Endodermal cell (in vitro differentiated cells): ENCODE measurements around the gene KIF25. TPM values are rescaled to one million over a fixed set of nuclear protein-coding genes. Genes with fewer than 3 reads are reported as not detected.

ENCODE experiments used
- DNase-seq: peaks from one replicate; pipeline ENCODE4 v3.0.0-alpha.2; 2017
- H3K27ac ChIP-seq: 2 replicates; pipeline ENCODE4 v1.5.1; 2013; ENCODE audit warnings: mild to moderate bottlenecking, low read depth, low read length, moderate library complexity
- H3K27me3 ChIP-seq: 2 replicates; pipeline ENCODE4 v1.6.1; 2013; ENCODE audit warnings: mild to moderate bottlenecking, low read length, moderate library complexity; ENCODE audit not compliant: insufficient read depth, control insufficient read depth, poor library complexity, severe bottlenecking
- H3K36me3 ChIP-seq: 2 replicates; pipeline ENCODE4 v1.7.0; 2013; ENCODE audit warnings: mild to moderate bottlenecking, low read length, moderate library complexity; ENCODE audit not compliant: control insufficient read depth, insufficient read depth
- H3K4me1 ChIP-seq: one replicate; pipeline ENCODE4 v1.7.0; 2013; ENCODE audit warnings: low read length; ENCODE audit not compliant: control insufficient read depth, insufficient read depth
- H3K4me3 ChIP-seq: 2 replicates; pipeline ENCODE4 v1.5.1; 2013; ENCODE audit warnings: mild to moderate bottlenecking, low read length, moderate library complexity
- H3K9ac ChIP-seq: 2 replicates; pipeline ENCODE4 v1.6.1; 2013; ENCODE audit warnings: mild to moderate bottlenecking, low read length, moderate library complexity; ENCODE audit not compliant: poor library complexity, severe bottlenecking; ENCODE audit errors: extremely low read depth
- H3K9me3 ChIP-seq: 2 replicates; pipeline ENCODE4 v1.6.1; 2013; ENCODE audit warnings: mild to moderate bottlenecking, low read length, moderate library complexity; ENCODE audit not compliant: control insufficient read depth
- H3K27ac Mint-ChIP-seq: 2 replicates; pipeline ENCODE4 v1.8.0; 2020; ENCODE audit warnings: mixed read lengths
- H3K27me3 Mint-ChIP-seq: 2 replicates; pipeline ENCODE4 v1.8.0; 2021; ENCODE audit warnings: mild to moderate bottlenecking, mixed read lengths; ENCODE audit not compliant: insufficient read depth
- H3K36me3 Mint-ChIP-seq: 2 replicates; pipeline ENCODE4 v1.8.0; 2020; ENCODE audit warnings: low read depth, mixed read lengths
- H3K4me1 Mint-ChIP-seq: 2 replicates; pipeline ENCODE4 v1.8.0; 2020; ENCODE audit warnings: mixed read lengths
- H3K4me3 Mint-ChIP-seq: 2 replicates; pipeline ENCODE4 v1.8.0; 2020; ENCODE audit warnings: mild to moderate bottlenecking, moderate library complexity, mixed read lengths
- H3K9me3 Mint-ChIP-seq: 2 replicates; pipeline ENCODE4 v1.8.0; 2020; ENCODE audit warnings: mild to moderate bottlenecking, mixed read lengths
- CTCF ChIP-seq: fragments of 200-600 bp; sonication (generic); conservative IDR thresholded peaks from 2 replicates; pipeline ENCODE4 v1.5.0; 2021; ENCODE audit warnings: antibody characterized with exemption, mild to moderate bottlenecking
- WGBS, 2 experiments: methylation state at CpG; one replicate each; pipeline versions ENCODE4 v1.1.5 to v1.1.7; 2013; ENCODE audit warnings: missing lambda C conversion rate in 2 of 2, mixed read lengths in 1 of 2; ENCODE audit not compliant: insufficient coverage in 1 of 2, insufficient read length in 1 of 2; 5-methylcytosine and 5-hydroxymethylcytosine counted together
- total RNA-seq, 2 donors: library from RNA; stranded (reverse); fragmentation: NEBNext Ultra II Directional in 1 of 2; extraction: Animal tissue kit (Norgen Biotek cat#: 25700) in 1 of 2; gene quantifications; 2 replicates in 1 of 2; 3 replicates in 1 of 2; pipeline ENCODE4 v1.2.1, GENCODE V29; 2021

Gene KIF25
- total RNA-seq, 2 donors from 2014 or later: 1.3 TPM; not detected in 1

DNA sequence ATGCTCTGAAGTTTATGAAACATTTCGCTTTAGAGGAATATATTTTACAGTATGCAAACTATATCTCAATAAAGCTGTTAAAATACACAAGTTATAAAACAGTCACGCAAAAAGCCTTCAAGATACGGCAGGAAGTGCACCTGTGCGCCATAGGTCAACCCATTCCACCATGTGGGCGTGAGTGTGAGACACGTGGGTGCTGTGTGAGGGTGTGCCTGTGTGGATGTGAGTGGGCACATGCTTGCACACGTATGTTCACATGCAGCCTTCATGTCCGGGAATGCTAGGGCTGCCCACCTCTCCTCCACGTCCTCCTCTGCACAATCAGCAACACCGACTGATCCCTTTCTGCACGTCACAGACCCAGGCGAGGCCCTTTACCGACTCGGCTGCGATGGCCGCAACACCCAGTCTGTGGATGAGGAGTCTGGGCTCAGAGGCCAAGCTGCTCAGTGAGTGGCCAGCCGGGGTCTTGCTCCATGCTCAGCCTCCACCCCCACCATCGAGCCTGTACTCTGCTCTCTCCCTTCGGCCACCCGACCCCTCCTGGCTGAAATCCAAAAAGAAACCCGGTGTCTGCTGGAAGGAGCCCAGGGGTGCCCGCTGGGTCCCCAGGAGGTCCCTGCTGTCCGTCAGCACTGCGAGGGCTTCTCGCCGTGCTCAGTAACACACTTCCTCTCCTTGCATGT lies 84.5 kb downstream of the KIF25 start:
- H3K4me1 Mint-ChIP-seq: peaks cover 7% of the 10 kb centered on the region
- Histone ChIP-seq H3K27me3 (no peaks in the 10 kb centered on the region), H3K9ac (no peak overlapping the region), H3K4me3 (no peak overlapping the region), H3K36me3 (no peaks in the 10 kb centered on the region), H3K27ac (no peak overlapping the region), H3K9me3 (no peaks in the 10 kb centered on the region), H3K4me1 (peaks cover 2% of the 10 kb centered on the region)
- H3K27me3 Mint-ChIP-seq: no peaks in the 10 kb centered on the region
- no peaks in the 10 kb centered on the region for H3K36me3 Mint-ChIP-seq
- no peak for TF ChIP-seq CTCF
- 94 to 95% methylated on average over 18 to 26 of the region's 26 CpGs for WGBS, 2 experiments
- DNase-seq: no peak
- H3K27ac Mint-ChIP-seq: no peak overlapping the region
- no peaks in the 10 kb centered on the region for H3K9me3 Mint-ChIP-seq
- H3K4me3 Mint-ChIP-seq: no peak overlapping the region

DNA sequence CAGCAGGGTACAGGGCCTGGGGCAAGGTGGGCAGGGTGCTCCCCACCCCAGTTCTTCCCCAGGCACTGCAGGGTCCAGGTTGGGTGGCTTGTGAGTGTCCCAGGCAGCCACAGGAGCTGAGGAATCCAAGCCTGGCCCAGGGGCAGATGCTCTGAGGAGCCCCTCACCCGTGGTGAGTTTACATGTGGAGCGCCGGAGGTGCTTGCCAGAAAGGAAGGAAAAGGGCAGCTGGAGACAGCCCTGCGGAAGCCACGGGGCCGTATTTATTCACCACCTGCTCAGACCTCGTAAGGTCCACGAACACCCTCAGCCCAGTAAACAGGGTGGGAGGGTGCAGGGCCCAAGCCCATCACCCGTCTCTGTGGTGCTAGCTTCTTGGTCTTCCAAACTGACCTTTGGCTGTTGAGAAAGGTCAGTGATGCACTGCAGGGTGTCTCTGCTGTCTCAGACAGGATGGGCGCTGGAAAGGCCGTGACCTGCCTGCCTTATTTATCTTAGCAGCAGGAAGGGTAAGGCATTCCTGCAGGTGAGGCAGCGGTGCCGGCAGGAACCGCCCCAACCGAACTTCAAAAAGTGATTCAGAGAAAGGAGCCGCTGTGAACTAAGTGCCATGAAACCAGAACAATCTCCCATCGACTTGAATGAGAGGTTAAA lies 85.5 kb downstream of the KIF25 start:
- DNase-seq: no peak
- TF ChIP-seq CTCF: no peak
- Histone ChIP-seq H3K27ac (no peak overlapping the region), H3K9me3 (no peaks in the 10 kb centered on the region), H3K4me1 (peaks cover 5% of the 10 kb centered on the region), H3K9ac (no peak overlapping the region), H3K36me3 (no peaks in the 10 kb centered on the region), H3K4me3 (no peak overlapping the region), H3K27me3 (no peaks in the 10 kb centered on the region)
- WGBS, 2 experiments: 75 to 80% methylated on average over 14 to 17 of the region's 17 CpGs
- Mint-ChIP-seq H3K27ac (no peak overlapping the region), H3K27me3 (no peaks in the 10 kb centered on the region), H3K36me3 (no peaks in the 10 kb centered on the region), H3K4me3 (no peak overlapping the region), H3K9me3 (no peaks in the 10 kb centered on the region), H3K4me1 (peaks cover 9% of the 10 kb centered on the region)

GRCh38 chr6:168083514-168083885 lies 86.0 kb downstream of the KIF25 start:
- no peaks in the 10 kb centered on the region for H3K9me3 Mint-ChIP-seq
- TF ChIP-seq CTCF: no peak
- H3K4me3 Mint-ChIP-seq: no peak overlapping the region
- DNase-seq: no peak
- WGBS, 2 experiments: 40 to 78% methylated on average over 1 to 5 of the region's 5 CpGs
- no peaks in the 10 kb centered on the region for H3K36me3 Mint-ChIP-seq
- H3K27me3 Mint-ChIP-seq: no peaks in the 10 kb centered on the region
- Histone ChIP-seq H3K4me3 (no peak overlapping the region), H3K27me3 (no peaks in the 10 kb centered on the region), H3K4me1 (peaks cover 9% of the 10 kb centered on the region), H3K9ac (no peak overlapping the region), H3K9me3 (no peaks in the 10 kb centered on the region), H3K36me3 (no peaks in the 10 kb centered on the region), H3K27ac (no peak overlapping the region)
- H3K4me1 Mint-ChIP-seq: peaks cover 11% of the 10 kb centered on the region
- H3K27ac Mint-ChIP-seq: no peak overlapping the region
